GM15510 (cell line): ENCODE results near the gene YTHDC1.

Experiments used
- POLR2A ChIP-seq: IDR thresholded peaks from 3 replicates; pipeline ENCODE4 v1.6.1; 2011; ENCODE audit warnings: borderline replicate concordance; ENCODE audit not compliant: insufficient read length; ENCODE audit errors: extremely low read depth

YTHDC1 gene

DNA sequence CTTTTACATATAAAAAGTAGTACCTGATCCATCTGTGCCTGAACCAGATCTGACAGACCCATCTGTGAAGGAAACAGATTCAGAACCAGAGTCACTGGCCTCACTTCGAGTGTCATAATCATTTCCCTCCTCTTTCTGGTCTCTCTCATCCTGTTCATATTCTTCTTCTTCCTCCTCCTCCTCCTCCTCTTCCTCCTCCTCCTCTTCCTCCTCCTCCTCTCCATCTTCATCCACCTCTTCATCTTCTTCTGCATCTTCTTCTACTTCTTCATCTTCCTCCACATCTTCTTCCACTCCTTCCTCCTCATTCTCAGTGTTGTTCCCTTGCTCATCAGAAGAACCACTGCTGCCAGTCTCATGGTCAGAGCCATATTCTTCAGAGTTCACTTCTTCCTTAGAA lies 12.9 kb downstream of the YTHDC1 start:
- no peak for TF ChIP-seq POLR2A

DNA sequence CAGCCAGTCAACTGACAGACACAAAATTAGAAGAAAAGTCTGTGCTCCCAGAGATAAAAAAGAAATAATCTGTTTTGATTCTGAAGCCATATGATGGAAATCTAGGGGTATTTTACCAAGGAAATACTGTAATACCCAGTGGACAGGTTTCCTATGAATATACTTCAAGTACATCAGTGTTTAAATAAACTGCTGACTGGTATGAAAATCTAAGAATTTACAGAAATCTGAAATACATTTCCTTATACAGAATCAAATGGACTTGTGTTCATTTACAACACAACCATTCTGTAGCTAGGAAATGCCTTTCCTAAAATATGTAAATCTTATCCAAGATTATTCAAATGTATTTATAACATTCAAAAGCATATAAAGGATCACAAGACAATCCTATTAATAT lies 13.4 kb downstream of the YTHDC1 start:
- no peak for TF ChIP-seq POLR2A

DNA sequence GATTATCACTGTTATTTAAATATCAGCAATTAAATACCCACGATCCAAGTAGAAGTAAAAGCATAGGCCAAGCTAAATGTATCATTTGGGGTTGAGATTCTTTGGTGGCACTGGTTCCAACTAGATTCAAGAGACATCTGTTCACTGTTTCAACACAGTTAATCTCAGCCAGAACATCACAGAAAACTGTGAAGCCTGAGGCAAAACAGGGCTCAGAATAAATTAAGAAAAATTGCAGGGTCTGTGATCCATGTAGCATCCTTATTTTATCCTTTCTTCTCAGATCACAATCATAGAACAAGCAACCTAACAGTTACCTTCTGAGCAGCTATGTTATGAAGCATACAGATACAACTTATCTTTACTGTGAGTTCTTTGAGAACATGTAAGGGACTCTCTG lies 23.7 kb downstream of the YTHDC1 start:
- no peak for TF ChIP-seq POLR2A

DNA sequence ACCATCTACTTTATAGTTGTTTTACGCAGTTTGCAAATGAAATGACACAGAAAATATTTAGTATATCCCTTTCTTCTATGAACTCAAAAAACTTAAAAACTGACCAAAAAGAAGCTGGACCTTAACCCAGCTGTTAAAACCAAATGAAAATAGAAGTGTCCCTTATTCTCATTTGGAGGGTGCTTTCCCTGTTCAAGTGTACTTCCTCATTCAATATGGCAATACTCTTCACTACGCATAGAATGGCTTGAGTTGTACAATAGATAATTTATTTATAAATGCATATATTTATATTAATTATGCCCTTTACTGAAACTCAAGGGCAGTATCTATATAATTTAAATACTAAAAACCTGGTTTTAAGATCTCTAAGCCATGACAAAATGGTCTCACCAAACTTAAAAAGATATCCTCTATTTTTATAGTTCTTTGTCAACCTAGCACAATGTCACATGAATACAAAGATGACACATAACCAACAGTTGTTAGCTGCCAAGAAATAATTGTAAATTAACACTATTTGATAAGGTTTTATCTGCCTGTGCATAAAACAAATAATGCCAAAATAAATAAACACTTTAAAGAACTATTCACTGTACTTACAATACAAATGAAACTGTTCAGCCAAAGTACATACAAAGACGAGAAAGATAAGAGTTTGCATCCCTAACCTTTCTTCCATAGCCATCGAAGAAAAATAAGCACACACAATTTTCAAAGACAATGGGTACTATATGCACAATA lies 25.2 kb downstream of the YTHDC1 start:
- TF ChIP-seq POLR2A: no peak

DNA sequence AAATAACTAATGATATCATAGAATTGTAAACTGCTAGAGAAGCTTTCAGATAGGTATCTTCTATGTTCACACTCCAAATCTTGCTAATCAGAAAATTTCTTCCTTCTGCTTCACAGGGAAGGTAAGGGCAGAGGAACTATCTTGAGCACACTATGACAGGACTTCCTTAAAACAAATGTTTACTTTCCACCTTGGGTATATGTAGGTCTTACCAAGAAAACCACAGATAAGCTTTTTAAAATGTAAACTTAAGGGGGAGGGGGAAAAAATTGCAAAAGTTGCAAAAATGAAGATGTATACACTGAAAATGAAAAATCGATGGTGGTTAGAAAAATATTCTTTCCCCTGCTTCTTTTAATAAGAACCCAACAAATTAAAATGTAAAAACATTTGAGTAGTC lies 30.9 kb downstream of the YTHDC1 start:
- no peak for TF ChIP-seq POLR2A

DNA sequence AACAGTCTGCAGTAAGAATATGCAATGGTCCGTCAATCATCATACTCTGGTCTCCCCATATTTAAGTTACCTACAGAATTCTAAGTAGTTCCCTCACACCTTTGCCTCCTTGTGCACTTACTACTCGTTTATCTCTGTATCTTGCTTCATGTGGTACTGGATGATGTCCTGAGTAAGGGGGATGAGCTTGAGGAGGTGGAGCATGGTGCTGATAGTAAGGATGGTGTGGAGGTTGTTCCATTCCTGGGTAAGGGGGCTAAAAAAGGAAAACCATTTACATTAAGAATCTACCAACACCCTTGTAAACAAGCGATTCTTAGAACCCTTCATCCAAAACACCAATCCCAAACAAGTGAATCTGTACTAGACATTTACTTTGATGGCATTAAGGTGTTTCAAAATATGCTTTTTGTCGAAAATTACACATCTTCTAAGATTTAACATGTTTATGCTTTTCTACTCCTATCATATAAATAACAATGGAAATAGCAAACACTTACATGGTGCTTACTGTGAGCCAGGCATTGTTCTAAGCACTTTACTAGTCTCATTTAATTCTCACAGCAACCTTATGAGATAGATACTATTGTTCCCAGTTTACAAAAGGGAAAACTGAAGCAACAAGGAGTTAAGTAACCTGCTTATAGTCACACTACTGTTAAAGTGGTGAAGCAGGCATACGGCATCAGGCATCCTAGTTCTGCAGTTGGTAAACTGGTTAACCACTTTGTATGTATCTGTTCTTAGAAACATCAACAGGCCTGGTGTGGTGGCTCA lies 33.5 kb downstream of the YTHDC1 start:
- no peak for TF ChIP-seq POLR2A

DNA sequence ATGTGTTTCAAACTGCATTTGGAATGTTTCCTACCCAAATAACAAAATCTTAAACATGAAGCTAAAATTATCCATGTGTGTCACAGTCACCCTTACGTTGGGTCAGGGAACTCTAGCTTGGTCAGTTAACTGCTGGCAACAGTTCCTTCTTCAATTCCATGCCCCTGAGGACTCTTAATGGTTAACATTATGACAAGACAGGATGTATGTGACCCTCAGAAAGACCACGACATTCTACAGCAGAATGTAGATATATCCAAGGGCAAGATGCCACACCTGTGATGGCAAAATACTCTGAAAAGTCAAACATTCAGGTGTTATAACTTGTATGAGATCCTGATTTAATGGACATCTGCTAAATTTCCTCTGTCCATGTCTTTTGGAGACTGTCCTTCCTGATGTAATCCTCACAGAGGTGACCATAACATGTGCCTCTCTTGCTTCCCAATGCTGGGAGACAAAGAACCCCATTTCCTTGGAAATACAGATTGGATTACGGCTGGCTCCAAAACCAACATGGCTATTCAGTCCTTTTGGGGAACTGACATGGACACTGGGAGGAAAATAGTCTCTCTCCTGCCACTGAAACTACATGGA lies 39.1 kb downstream of the YTHDC1 start:
- TF ChIP-seq POLR2A: no peak

DNA sequence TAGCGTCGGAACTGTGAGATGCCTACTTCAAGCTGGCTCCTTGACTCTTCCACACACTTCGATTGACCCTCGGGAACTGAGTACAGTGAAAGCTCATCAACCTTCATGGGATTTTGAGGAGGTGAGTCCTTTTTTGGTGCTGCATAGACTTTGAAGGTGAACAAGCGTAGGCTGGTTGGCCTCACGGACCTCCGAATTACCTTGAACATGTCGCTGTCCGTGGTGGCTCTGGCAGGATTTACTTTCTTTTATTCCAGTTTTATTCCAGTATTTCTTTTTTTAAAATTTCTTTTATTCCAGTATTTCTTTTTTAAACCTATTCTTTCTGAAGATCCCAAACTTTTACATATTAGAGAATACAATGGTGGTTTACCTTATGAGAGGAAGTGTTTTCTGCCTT lies 45.2 kb downstream of the YTHDC1 start:
- no peak for TF ChIP-seq POLR2A

DNA sequence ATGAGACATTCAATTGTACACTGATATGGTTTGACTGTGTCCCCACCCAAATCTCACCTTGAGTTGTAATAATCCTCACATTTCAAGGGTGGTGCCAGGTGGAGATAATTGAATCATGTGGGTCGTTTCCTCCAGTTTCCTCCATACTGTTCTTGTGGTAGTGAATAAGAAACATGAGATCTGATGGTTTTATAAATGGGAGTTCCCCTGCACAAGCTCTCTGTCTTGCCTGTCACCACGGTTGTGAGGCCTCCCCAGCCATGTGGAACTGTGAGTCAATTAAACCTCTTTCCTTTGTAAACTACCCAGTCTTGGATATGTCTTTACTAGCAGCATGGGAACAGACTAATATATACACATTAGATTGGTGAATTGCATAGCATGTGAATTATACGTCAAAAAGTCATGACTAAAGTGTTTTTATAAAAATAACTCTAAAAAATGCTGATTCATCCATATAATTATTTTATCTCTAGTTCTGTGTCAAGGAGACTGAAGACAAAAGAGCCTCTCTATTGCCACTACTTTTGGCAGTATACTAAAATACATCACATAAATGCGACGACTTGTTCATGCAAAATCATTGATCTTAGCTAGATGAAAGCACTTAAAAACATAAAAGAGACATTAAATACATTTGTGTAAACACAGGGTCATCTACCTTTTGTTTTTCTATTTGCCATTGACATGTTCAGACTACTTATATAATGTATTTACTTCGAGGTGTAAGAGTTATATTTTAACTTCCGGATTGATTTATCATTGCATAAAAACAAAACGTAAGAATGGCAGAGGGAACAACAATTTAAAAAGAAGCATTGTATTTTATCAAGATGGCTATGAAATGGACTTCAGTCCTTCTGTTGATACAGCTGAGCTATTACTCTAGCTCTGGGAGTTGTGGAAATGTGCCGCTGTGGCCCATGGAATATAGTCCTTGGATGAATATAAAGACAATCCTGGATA lies 50.1 kb downstream of the YTHDC1 start:
- no peak for TF ChIP-seq POLR2A

DNA sequence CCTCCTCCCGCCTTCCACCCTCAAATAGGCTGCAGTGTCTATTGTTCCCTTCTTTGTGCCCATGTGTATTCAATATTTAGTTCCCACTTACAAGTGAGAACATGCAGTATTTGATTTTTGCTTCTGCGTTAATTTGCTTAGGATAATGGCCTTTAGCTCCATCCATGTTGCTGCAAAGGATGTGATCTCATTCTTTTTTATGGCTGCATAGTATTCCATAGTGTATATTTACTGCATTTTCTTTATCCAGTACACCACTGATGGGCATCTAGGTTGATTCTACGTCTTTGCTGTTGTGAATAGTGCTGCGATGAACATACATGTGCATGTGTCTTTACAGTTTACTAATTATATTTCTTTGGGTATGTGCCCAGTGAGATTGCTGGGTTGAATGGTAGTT lies 52.8 kb downstream of the YTHDC1 start:
- TF ChIP-seq POLR2A: no peak

DNA sequence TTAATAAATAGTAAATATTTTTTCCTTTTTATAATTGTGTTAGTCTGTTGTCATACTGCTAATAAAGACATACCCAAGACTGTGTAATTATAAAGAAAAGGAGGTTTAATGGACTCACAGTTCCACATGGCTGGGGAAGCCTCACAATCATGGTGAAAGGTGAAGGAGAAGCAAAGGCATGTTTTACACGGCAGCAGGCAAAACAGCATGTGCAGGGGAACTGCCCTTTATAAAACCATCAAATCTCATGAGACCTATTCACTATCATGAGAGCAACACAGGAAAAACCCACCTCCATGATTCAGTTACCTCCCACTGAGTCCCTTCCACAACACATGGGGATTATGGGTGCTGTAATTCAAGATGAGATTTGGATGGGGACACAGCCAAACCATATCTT lies 58.6 kb downstream of the YTHDC1 start:
- TF ChIP-seq POLR2A: no peak

DNA sequence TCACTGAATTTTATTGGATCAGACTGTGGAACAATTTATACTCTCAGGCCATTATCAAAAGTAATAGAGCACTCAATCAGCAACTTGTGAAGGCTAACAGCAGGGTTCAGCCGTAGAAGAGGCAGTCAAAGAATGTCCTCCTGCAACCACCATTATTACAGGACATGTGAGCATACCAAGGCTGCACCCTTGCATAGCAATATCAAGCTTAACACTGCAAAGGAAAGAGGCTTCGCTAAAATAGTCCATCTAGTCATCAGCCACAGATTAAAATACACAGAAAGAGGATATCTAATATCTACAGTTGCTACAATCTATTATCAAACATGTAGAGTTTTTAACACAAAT lies 61.5 kb downstream of the YTHDC1 start:
- no peak for TF ChIP-seq POLR2A

DNA sequence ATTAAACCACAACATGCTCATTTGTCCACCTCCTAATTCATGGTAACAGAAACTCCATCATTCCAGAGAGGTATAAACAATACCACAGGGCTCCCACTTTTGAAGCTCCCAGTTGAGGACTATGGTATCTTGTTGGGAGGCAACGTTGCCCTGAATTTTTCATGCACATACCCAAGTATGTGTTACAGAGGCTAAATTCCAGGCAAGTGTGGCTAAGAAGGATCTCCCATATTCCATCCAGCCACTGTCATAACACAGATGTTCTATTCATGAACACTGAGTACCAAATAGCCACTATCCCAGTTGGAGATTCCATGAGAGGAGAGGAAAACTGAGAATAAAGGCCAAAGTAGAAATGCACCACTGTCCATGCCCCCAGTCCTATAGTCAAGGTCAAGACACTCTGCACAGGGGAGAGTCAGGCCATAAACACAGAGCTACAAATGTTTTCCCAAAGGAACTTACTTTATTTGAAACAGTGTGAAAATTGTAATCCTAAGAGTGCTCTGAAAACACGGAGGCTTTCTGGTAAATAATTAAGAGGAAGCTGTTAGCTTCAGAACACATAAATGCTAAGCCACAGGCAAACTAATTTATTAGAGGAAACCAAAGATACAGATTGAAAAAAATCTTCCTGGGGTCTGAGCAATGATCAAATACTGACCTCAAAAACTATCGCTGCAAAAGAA lies 62.0 kb downstream of the YTHDC1 start:
- TF ChIP-seq POLR2A: no peak

DNA sequence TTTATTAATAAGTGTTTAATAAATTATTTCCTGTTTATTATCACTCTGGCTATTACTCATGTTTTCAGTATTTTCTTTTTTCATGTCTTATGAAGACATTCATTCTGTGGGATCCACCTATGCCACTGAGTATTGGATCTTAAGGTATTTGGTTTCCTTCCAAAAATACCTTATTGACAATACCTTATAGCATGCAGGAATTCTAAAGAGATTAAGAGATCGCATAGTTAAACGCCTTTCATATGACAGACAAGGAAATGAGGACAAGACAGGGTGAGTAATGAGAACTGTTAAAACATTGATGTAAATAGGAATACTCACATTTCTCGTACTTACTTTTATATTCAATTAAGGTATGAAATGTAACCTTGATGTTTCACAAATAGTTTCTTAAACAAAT lies 66.2 kb downstream of the YTHDC1 start:
- no peak for TF ChIP-seq POLR2A
